SIG-M5 treated with dmso at 0.1 percent for 504 hours (cell line): ENCODE measurements around the gene KISS1R.
A peak's percentile ranks its signal among the peaks of the same experiment; 100 is the strongest.

Source experiments
- DNase-seq: peaks from one replicate; lab custom pipeline; 2025; ENCODE audit not compliant: unreplicated experiment; lab: John Stamatoyannopoulos, UW

KISS1R gene

GRCh38 chr19:919199-920050 is 2.3 kb downstream of the KISS1R start:
- DNase-seq = no peak

GRCh38 chr19:920051-920864 is 3.1 kb downstream of the KISS1R start:
- DNase-seq = peak; percentile 54

GRCh38 chr19:924553-925086 is 7.5 kb downstream of the KISS1R start:
- DNase-seq = no peak

GRCh38 chr19:925087-925525 is 8.0 kb downstream of the KISS1R start:
- DNase-seq = peak; percentile 92

- DNase-seq = peak; percentile 92
These were observed 8.6 kb downstream of the KISS1R start, which contains the start of gene ARID3A for GRCh38 chr19:925526-926322. TSS of gene ARID3A (plus strand) at chr19:926035. CDS start at chr19:929529, 3,494 bp downstream.

GRCh38 chr19:926323-926588 is 9.1 kb downstream of the KISS1R start:
- DNase-seq = no peak

GRCh38 chr19:926589-927350 is 9.6 kb downstream of the KISS1R start:
- peak; percentile 83 for DNase-seq

GRCh38 chr19:927351-927779 is 10.2 kb downstream of the KISS1R start:
- DNase-seq = no peak

GRCh38 chr19:927780-928401 is 10.8 kb downstream of the KISS1R start:
- DNase-seq = no peak

- no peak for DNase-seq
These were observed 11.5 kb downstream of the KISS1R start for GRCh38 chr19:928471-929202.

GRCh38 chr19:929203-929890 is 12.2 kb downstream of the KISS1R start:
- no peak for DNase-seq

- no peak for DNase-seq
These were observed 12.7 kb downstream of the KISS1R start for GRCh38 chr19:929891-930258.

GRCh38 chr19:931860-932647 is 14.9 kb downstream of the KISS1R start:
- DNase-seq = no peak

- no peak for DNase-seq
These were observed 15.8 kb downstream of the KISS1R start for GRCh38 chr19:932648-933552.

- DNase-seq = no peak
These were observed 16.4 kb downstream of the KISS1R start for GRCh38 chr19:933553-933882.

- no peak for DNase-seq
These were observed 17.2 kb downstream of the KISS1R start for GRCh38 chr19:934197-934840.
